PFSK-1 (cell line): ENCODE data around the gene AP2A2.

Source experiments
- FOXP2 ChIP-seq: optimal IDR thresholded peaks from 2 replicates; pipeline ENCODE3; 2011; ENCODE audit warnings: borderline replicate concordance, control low read depth, inconsistent platforms; ENCODE audit not compliant: insufficient read depth; ENCODE audit errors: extremely low read length, extremely low read depth
- POLR2AphosphoS5 ChIP-seq: IDR thresholded peaks from 2 replicates; pipeline ENCODE4 v1.6.1; 2012; ENCODE audit warnings: low read depth, mild to moderate bottlenecking, control low read depth, low read length, moderate library complexity
- REST ChIP-seq, 2 experiments: IDR thresholded peaks; 2 replicates each; pipeline versions ENCODE4 v1.6.1 to v1.8.0; 2011 to 2012; ENCODE audit warnings: low read depth in 2 of 2, low read length in 2 of 2, control low read depth in 1 of 2, inconsistent platforms in 1 of 2, mild to moderate bottlenecking in 1 of 2, moderate library complexity in 1 of 2; ENCODE audit not compliant: insufficient read depth in 1 of 2
- SIN3A ChIP-seq: IDR thresholded peaks from 2 replicates; pipeline ENCODE4 v1.6.1; 2012; ENCODE audit warnings: mild to moderate bottlenecking, low read length, moderate library complexity, borderline replicate concordance; ENCODE audit not compliant: insufficient read depth
- TAF1 ChIP-seq: IDR thresholded peaks from 2 replicates; pipeline ENCODE4 v1.6.1; 2012; ENCODE audit warnings: low read length, control low read depth, borderline replicate concordance; ENCODE audit not compliant: insufficient read depth

Gene AP2A2

GRCh38 chr11:882596-882995, 43.1 kb upstream of the AP2A2 start:
- TF ChIP-seq REST (IDR thresholded peaks at IDR 0.05; ENCODE audit: insufficient read depth in 1 of 2, low read depth in 2 of 2, low read length in 2 of 2), result no peak
- TF ChIP-seq TAF1, result no peak
- no peak for TF ChIP-seq SIN3A
- TF ChIP-seq FOXP2, result no peak
- no peak for TF ChIP-seq POLR2AphosphoS5

DNA sequence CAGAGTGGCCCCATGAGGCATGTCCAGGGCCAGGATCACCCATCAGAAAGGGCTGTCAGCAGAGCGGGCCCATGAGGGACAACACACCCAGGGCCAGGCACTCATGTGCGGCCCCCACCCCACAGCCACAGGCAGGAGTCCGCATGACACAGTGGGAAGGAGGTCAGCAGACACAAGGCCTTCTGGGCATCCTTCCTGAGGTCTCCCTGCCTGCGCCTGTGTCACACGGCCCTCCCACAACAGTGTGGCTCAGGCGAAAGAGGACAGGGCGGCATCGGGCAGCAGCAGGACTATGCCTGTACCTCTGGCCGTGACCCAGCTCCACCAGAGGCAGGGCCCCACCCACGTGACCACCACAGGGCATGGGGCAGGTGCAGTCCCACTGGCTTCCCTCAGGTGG, 42.1 kb upstream of the AP2A2 start:
- TF ChIP-seq POLR2AphosphoS5 (no peak), TAF1 (no peak), FOXP2 (no peak), REST (IDR thresholded peaks at IDR 0.05; ENCODE audit: insufficient read depth in 1 of 2, low read depth in 2 of 2, low read length in 2 of 2) (no peak), SIN3A (no peak)

- TF ChIP-seq REST (IDR thresholded peaks at IDR 0.05; ENCODE audit: insufficient read depth in 1 of 2, low read depth in 2 of 2, low read length in 2 of 2) (no peak), TAF1 (no peak), POLR2AphosphoS5 (no peak), FOXP2 (no peak), SIN3A (no peak)
Observed at GRCh38 chr11:884578-885070, 41.0 kb upstream of the AP2A2 start.

- TF ChIP-seq SIN3A (no peak), POLR2AphosphoS5 (no peak), FOXP2 (no peak), TAF1 (no peak), REST (IDR thresholded peaks at IDR 0.05; ENCODE audit: insufficient read depth in 1 of 2, low read depth in 2 of 2, low read length in 2 of 2) (no peak)
Observed at GRCh38 chr11:886568-886967, 39.1 kb upstream of the AP2A2 start.

- TF ChIP-seq FOXP2 (no peak), REST (IDR thresholded peaks at IDR 0.05; ENCODE audit: insufficient read depth in 1 of 2, low read depth in 2 of 2, low read length in 2 of 2) (no peak), TAF1 (no peak), POLR2AphosphoS5 (no peak), SIN3A (no peak)
Observed at GRCh38 chr11:887589-887988, 38.1 kb upstream of the AP2A2 start.
